ENCODE results near the gene MED14.
A peak's percentile ranks its signal among the peaks of the same experiment; 100 is the strongest.

MED14 gene

GRCh38 chrX:40663078-40663740, 72.1 kb downstream of the MED14 start:
- DNase-seq (ENCODE audit: low read depth) = no peak

GRCh38 chrX:40661489-40661888, 73.9 kb downstream of the MED14 start:
- no peak for DNase-seq (ENCODE audit: low read depth)

GRCh38 chrX:40660381-40660780, 75.0 kb downstream of the MED14 start:
- no peak for DNase-seq (ENCODE audit: low read depth)

GRCh38 chrX:40653535-40653934, 81.8 kb downstream of the MED14 start:
- DNase-seq (ENCODE audit: low read depth) = no peak

GRCh38 chrX:40652664-40653063, 82.7 kb downstream of the MED14 start:
- DNase-seq (ENCODE audit: low read depth) = no peak

- peak; percentile 64 for DNase-seq (ENCODE audit: low read depth)
Measured at GRCh38 chrX:40651620-40652223, 83.6 kb downstream of the MED14 start.

GRCh38 chrX:40647307-40648197, 87.8 kb downstream of the MED14 start, which contains the start of gene CXorf38:
Gene CXorf38, minus strand, starts transcription at chrX:40647561. Its CDS starts 41 bp downstream, at chrX:40647520.
- DNase-seq (ENCODE audit: low read depth) = peak; percentile 84

GRCh38 chrX:40646489-40647306, 88.6 kb downstream of the MED14 start:
- peak; percentile 3 for DNase-seq (ENCODE audit: low read depth)

- DNase-seq (ENCODE audit: low read depth) = peak; percentile 9
Measured at GRCh38 chrX:40644821-40645358, 90.5 kb downstream of the MED14 start.

GRCh38 chrX:40644176-40644575, 91.2 kb downstream of the MED14 start:
- no peak for DNase-seq (ENCODE audit: low read depth)

- no peak for DNase-seq (ENCODE audit: low read depth)
Measured at GRCh38 chrX:40637687-40638086, 97.7 kb downstream of the MED14 start.

- DNase-seq (ENCODE audit: low read depth) = no peak
Measured at GRCh38 chrX:40632199-40632598, 103.1 kb downstream of the MED14 start.

- DNase-seq (ENCODE audit: low read depth) = no peak
Measured at GRCh38 chrX:40628506-40628905, 106.8 kb downstream of the MED14 start.

- no peak for DNase-seq (ENCODE audit: low read depth)
Measured at GRCh38 chrX:40625294-40625693, 110.0 kb downstream of the MED14 start.

GRCh38 chrX:40623665-40624064, 111.7 kb downstream of the MED14 start:
- no peak for DNase-seq (ENCODE audit: low read depth)

GRCh38 chrX:40623139-40623536, 112.2 kb downstream of the MED14 start, which contains the start of gene MPC1L:
Gene MPC1L, plus strand, starts transcription at chrX:40623428. Its CDS starts 138 bp downstream, at chrX:40623566.
- DNase-seq (ENCODE audit: low read depth) = no peak

- no peak for DNase-seq (ENCODE audit: low read depth)
Measured at GRCh38 chrX:40622479-40623138, 112.7 kb downstream of the MED14 start.

- DNase-seq (ENCODE audit: low read depth) = no peak
Measured at GRCh38 chrX:40617566-40617965, 117.8 kb downstream of the MED14 start.

- DNase-seq (ENCODE audit: low read depth) = no peak
Measured at GRCh38 chrX:40615976-40616375, 119.4 kb downstream of the MED14 start.

- no peak for DNase-seq (ENCODE audit: low read depth)
Measured at GRCh38 chrX:40612511-40612910, 122.8 kb downstream of the MED14 start.

- DNase-seq (ENCODE audit: low read depth) = no peak
Measured at GRCh38 chrX:40607381-40607780, 128.0 kb downstream of the MED14 start.

Data from activated T-cell treated with anti-CD3 and anti-CD28 coated beads for 1 hour (primary cell).